Neuronal stem cell (in vitro differentiated cells): ENCODE measurements around the gene DGKB.

Experiments
- DNase-seq: peaks from one replicate; pipeline ENCODE4 v3.0.0-alpha.2; 2013; ENCODE audit warnings: low spot score
- H2AFZ ChIP-seq: one replicate; pipeline ENCODE4 v1.6.1; 2013; ENCODE audit warnings: mild to moderate bottlenecking, low read length, inconsistent platforms
- H2AK5ac ChIP-seq: 2 replicates; pipeline ENCODE4 v1.6.1; 2013; ENCODE audit warnings: low read depth, mild to moderate bottlenecking, inconsistent platforms, low read length, moderate library complexity, mixed read lengths
- H2BK120ac ChIP-seq: 2 replicates; pipeline ENCODE4 v1.6.1; 2013; ENCODE audit warnings: low read depth, mild to moderate bottlenecking, inconsistent platforms, low read length, moderate library complexity, mixed read lengths
- H2BK12ac ChIP-seq: one replicate; pipeline ENCODE4 v1.6.1; 2013; ENCODE audit warnings: low read length, inconsistent platforms
- H2BK15ac ChIP-seq: 2 replicates; pipeline ENCODE4 v1.6.1; 2013; ENCODE audit warnings: mild to moderate bottlenecking, low read length, inconsistent platforms, mixed read lengths
- H2BK5ac ChIP-seq: one replicate; pipeline ENCODE4 v1.6.1; 2013; ENCODE audit warnings: inconsistent platforms, mild to moderate bottlenecking, low read length, moderate library complexity
- H3K14ac ChIP-seq: one replicate; pipeline ENCODE4 v1.6.1; 2013; ENCODE audit warnings: low read length, inconsistent platforms
- H3K18ac ChIP-seq: 2 replicates; pipeline ENCODE4 v1.6.1; 2013; ENCODE audit warnings: low read length, inconsistent platforms
- H3K23ac ChIP-seq: 2 replicates; pipeline ENCODE4 v1.6.1; 2013; ENCODE audit warnings: low read depth, mild to moderate bottlenecking, mixed read lengths, low read length, inconsistent platforms; ENCODE audit not compliant: poor library complexity
- H3K27ac ChIP-seq: replicated peaks from 3 replicates; pipeline ENCODE4 v1.5.1; 2013; ENCODE audit warnings: low read length, inconsistent platforms
- H3K27me3 ChIP-seq, 3 experiments: 2 replicates each; pipeline ENCODE4 v1.6.1; 2013; ENCODE audit warnings: low read length in 3 of 3, mild to moderate bottlenecking in 2 of 3, inconsistent platforms in 1 of 3, low read depth in 1 of 3, mixed read lengths in 1 of 3, moderate library complexity in 1 of 3; ENCODE audit not compliant: control insufficient read depth in 3 of 3, insufficient read depth in 3 of 3
- H3K36me3 ChIP-seq, 2 donors: replicated peaks in 1 of 2; 2 replicates each; pipeline ENCODE4 v1.6.1; 2013; ENCODE audit warnings: low read length in 2 of 2; ENCODE audit not compliant: control insufficient read depth in 2 of 2, insufficient read depth in 2 of 2
- H3K4ac ChIP-seq: 2 replicates; pipeline ENCODE4 v1.6.1; 2013; ENCODE audit warnings: inconsistent platforms, mild to moderate bottlenecking, low read length, moderate library complexity
- H3K4me1 ChIP-seq, 2 donors: 1 replicate in 1 of 2; 2 replicates in 1 of 2; pipeline ENCODE4 v1.6.1; 2013; ENCODE audit warnings: low read length in 2 of 2, low read depth in 1 of 2; ENCODE audit not compliant: control insufficient read depth in 2 of 2, insufficient read depth in 1 of 2
- H3K4me2 ChIP-seq: one replicate; pipeline ENCODE4 v1.6.1; 2013; ENCODE audit warnings: mild to moderate bottlenecking, low read length, inconsistent platforms; ENCODE audit not compliant: insufficient read depth, poor library complexity, severe bottlenecking
- H3K4me3 ChIP-seq, 2 donors: 2 replicates each; pipeline ENCODE4 v1.5.1; 2013; ENCODE audit warnings: low read length in 2 of 2, mild to moderate bottlenecking in 2 of 2, inconsistent platforms in 1 of 2, moderate library complexity in 1 of 2
- H3K79me1 ChIP-seq: one replicate; pipeline ENCODE4 v1.6.1; 2013; ENCODE audit warnings: low read depth, mild to moderate bottlenecking, inconsistent platforms, low read length, moderate library complexity
- H3K9ac ChIP-seq: one replicate; pipeline ENCODE4 v1.6.1; 2013; ENCODE audit warnings: mild to moderate bottlenecking, low read depth, low read length, inconsistent platforms; ENCODE audit not compliant: poor library complexity
- H3K9me3 ChIP-seq, 2 donors: replicated peaks in 1 of 2; 2 replicates each; pipeline versions ENCODE3 to v1.6.1; 2013; ENCODE audit warnings: low read length in 2 of 2, mild to moderate bottlenecking in 2 of 2, inconsistent platforms in 1 of 2, low read depth in 1 of 2, mixed read lengths in 1 of 2, moderate library complexity in 1 of 2; ENCODE audit not compliant: control insufficient read depth in 2 of 2, insufficient read depth in 1 of 2
- H4K8ac ChIP-seq: one replicate; pipeline ENCODE4 v1.6.1; 2013; ENCODE audit warnings: low read depth, mild to moderate bottlenecking, inconsistent platforms, low read length, moderate library complexity
- H4K91ac ChIP-seq: one replicate; pipeline ENCODE4 v1.6.1; 2013; ENCODE audit warnings: low read length, low read depth, mild to moderate bottlenecking, inconsistent platforms; ENCODE audit not compliant: poor library complexity
- WGBS, 2 donors: extraction: QIAGEN DNeasy Blood & Tissue Kit; methylation state at CpG; one replicate each; pipeline ENCODE4 v1.1.7; 2013; ENCODE audit warnings: missing lambda C conversion rate in 2 of 2, mixed read lengths in 1 of 2; ENCODE audit not compliant: insufficient read length in 2 of 2, insufficient replicate concordance in 1 of 2; ENCODE audit errors: extremely low coverage in 2 of 2; 5-methylcytosine and 5-hydroxymethylcytosine counted together

The DGKB gene

DNA sequence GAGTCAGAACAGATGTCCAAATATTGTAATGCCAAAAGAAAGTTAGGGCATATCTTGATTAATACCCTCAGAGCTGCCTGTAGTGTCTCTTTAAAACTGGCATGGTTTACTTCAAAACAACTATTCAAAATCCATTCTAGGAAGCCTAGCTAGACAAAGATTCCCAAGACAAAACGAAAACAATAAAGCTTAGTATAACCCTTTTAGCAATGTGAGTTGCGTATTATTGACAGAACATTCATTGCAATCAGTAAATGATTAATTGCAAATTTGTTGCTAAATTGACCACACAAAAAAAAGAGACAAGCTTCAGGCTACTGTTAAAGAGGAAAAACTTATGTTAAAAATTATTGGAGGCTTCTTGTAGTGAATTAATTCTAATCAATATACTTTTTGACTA, 406.9 kb downstream of the DGKB start:
- H3K4me1 ChIP-seq = no peaks in the 10 kb centered on the region
- H3K4me2 ChIP-seq = no peak overlapping the region
- H3K36me3 ChIP-seq = no peaks in the 10 kb centered on the region
- H3K18ac ChIP-seq = no peak overlapping the region
- no peak overlapping the region for H3K9ac ChIP-seq
- no peaks in the 10 kb centered on the region for H3K27me3 ChIP-seq
- no peak overlapping the region for H4K8ac ChIP-seq
- no peak overlapping the region for H2BK5ac ChIP-seq
- H3K14ac ChIP-seq = no peak overlapping the region
- H3K9me3 ChIP-seq = no peaks in the 10 kb centered on the region
- no peak overlapping the region for H4K91ac ChIP-seq
- no peak overlapping the region for H3K23ac ChIP-seq
- WGBS, 2 donors = no CpG with 5 or more reads among the region's 2 CpGs
- H2AK5ac ChIP-seq = no peak overlapping the region
- no peak for DNase-seq
- no peak overlapping the region for H2AFZ ChIP-seq
- no peak overlapping the region for H3K27ac ChIP-seq
- no peak overlapping the region for H3K4me3 ChIP-seq
- no peak overlapping the region for H2BK15ac ChIP-seq
- H3K79me1 ChIP-seq = no peaks in the 10 kb centered on the region
- no peak overlapping the region for H2BK12ac ChIP-seq
- H3K4ac ChIP-seq = no peak overlapping the region
- H2BK120ac ChIP-seq = no peak overlapping the region

DNA sequence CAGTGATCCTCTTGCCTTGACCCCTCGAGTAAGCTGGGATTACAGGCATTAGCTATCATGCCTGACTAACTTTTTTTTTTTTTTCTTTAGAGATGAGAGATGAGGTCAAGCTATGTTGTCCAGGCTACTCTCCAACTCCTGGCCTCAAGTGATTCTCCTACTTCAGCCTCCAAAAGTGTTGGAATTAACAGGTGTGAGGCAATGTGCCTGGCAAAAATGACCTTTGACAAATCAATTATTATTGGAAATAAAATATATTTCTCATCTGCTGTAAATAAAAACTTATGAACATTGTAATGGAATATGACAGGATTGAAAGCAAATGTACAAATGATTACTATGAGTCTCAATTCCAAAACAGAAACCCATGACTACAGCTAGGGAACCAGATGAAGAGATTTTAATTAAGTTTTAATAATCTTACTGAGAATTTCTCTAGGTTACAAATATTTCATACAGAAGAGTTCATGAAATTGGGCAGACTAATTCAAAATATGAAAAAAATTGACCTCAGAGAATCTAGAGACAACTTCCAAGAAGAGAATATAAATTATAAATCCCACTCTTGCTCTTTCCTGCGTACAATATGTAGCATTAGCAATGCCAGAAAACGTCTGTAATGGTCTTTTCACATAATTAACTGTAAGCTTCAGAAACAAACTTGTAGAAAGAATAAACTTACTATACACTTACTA, 414.7 kb downstream of the DGKB start:
- no peak overlapping the region for H3K27ac ChIP-seq
- no peak overlapping the region for H3K4me2 ChIP-seq
- H3K18ac ChIP-seq = no peak overlapping the region
- no peak overlapping the region for H4K8ac ChIP-seq
- no peak overlapping the region for H3K4ac ChIP-seq
- WGBS, 2 donors = no CpG with 5 or more reads among the region's 3 CpGs
- DNase-seq = no peak
- H4K91ac ChIP-seq = no peak overlapping the region
- no peak overlapping the region for H3K9ac ChIP-seq
- H2BK12ac ChIP-seq = no peak overlapping the region
- no peak overlapping the region for H2BK5ac ChIP-seq
- no peak overlapping the region for H3K23ac ChIP-seq
- no peak overlapping the region for H2AFZ ChIP-seq
- no peaks in the 10 kb centered on the region for H3K9me3 ChIP-seq
- no peaks in the 10 kb centered on the region for H3K4me1 ChIP-seq
- H3K79me1 ChIP-seq = no peaks in the 10 kb centered on the region
- H3K14ac ChIP-seq = no peak overlapping the region
- no peak overlapping the region for H2BK120ac ChIP-seq
- H3K36me3 ChIP-seq = no peaks in the 10 kb centered on the region
- no peak overlapping the region for H3K4me3 ChIP-seq
- H3K27me3 ChIP-seq = no peaks in the 10 kb centered on the region
- no peak overlapping the region for H2BK15ac ChIP-seq
- no peak overlapping the region for H2AK5ac ChIP-seq

DNA sequence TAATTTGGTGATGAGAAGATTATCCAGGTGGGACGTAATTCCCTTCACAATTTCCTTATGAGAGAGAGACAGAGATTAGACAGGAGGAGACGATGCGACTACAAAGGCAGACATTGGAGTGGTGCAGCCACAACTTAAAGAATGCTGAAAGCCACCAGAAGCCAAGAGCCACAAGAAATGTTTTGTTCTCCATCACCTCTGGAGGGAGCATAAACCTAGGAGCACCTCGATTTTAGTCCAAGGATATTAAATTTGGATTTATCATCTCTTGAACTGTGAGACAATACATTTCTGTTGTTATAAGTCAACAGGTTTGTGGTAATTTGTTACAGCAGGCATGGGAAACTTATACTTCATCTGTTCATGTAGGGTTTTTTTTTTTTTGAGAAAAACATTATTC, 418.9 kb downstream of the DGKB start:
- H2BK120ac ChIP-seq = no peak overlapping the region
- H3K27ac ChIP-seq = no peak overlapping the region
- no peak overlapping the region for H4K8ac ChIP-seq
- H3K4me2 ChIP-seq = no peak overlapping the region
- no peaks in the 10 kb centered on the region for H3K36me3 ChIP-seq
- no peak overlapping the region for H2AK5ac ChIP-seq
- no peak overlapping the region for H4K91ac ChIP-seq
- no CpG with 5 or more reads among the region's 4 CpGs for WGBS, 2 donors
- no peak overlapping the region for H2BK15ac ChIP-seq
- H3K4me1 ChIP-seq = peaks cover 0 to 1% of the 10 kb centered on the region in 2 donors
- no peak overlapping the region for H2AFZ ChIP-seq
- H3K4ac ChIP-seq = no peak overlapping the region
- no peak overlapping the region for H3K23ac ChIP-seq
- no peak overlapping the region for H2BK12ac ChIP-seq
- no peak overlapping the region for H3K18ac ChIP-seq
- H3K9ac ChIP-seq = no peak overlapping the region
- H3K14ac ChIP-seq = no peak overlapping the region
- no peaks in the 10 kb centered on the region for H3K79me1 ChIP-seq
- no peak for DNase-seq
- H3K27me3 ChIP-seq = no peaks in the 10 kb centered on the region
- H3K4me3 ChIP-seq = no peak overlapping the region
- no peaks in the 10 kb centered on the region for H3K9me3 ChIP-seq
- no peak overlapping the region for H2BK5ac ChIP-seq

DNA sequence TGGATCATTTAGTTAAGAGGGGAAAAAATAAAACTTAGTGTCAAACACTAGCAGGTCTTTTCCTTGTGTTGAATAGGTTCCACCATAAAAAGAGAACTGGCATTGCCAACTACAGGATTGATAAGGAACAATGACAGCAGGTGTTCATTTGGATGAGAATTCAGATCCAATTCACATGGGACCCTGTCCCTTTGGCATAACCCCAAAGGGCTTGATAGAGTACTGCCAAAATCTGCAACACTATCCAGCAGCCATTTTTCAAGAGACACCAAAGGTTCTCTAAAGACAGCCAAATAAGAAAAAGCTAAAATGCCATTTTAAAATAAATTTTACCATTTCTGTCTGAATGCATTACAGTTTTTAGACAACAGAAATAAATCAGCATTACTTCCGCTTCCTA, 422.3 kb downstream of the DGKB start:
- no peak for DNase-seq
- Histone ChIP-seq H4K91ac (no peak overlapping the region), H3K4ac (no peak overlapping the region), H4K8ac (no peak overlapping the region), H2AK5ac (no peak overlapping the region), H3K9me3 (no peaks in the 10 kb centered on the region), H3K18ac (no peak overlapping the region), H2BK15ac (no peak overlapping the region), H3K4me1 (peaks cover 0 to 1% of the 10 kb centered on the region in 2 donors), H3K79me1 (no peaks in the 10 kb centered on the region), H3K27me3 (no peaks in the 10 kb centered on the region), H2BK5ac (no peak overlapping the region), H3K9ac (no peak overlapping the region), H3K36me3 (no peaks in the 10 kb centered on the region), H3K4me2 (no peak overlapping the region), H3K4me3 (no peak overlapping the region), H2BK12ac (no peak overlapping the region), H3K27ac (no peak overlapping the region), H3K14ac (no peak overlapping the region), H3K23ac (no peak overlapping the region), H2BK120ac (no peak overlapping the region), H2AFZ (no peak overlapping the region)
- WGBS, 2 donors = no CpG with 5 or more reads among the region's 1 CpG
